Adrenal gland (tissue), 12 donors: ENCODE measurements around the gene FAM219B. TPM values are rescaled to one million over a fixed set of nuclear protein-coding genes. Genes with fewer than 3 reads are reported as not detected.
"Not testable (repeated sequence)": the region's sequence is repeated elsewhere in the genome, so short reads cannot be mapped to it uniquely, and the experiment has no call there.

Source experiments
- DNase-seq, 7 donors: peaks; one replicate each; pipeline ENCODE4 v3.0.0-alpha.2; 2019 to 2020
- H3K27ac ChIP-seq, 5 donors: fragments of 200-600 bp; sonication (generic) in 4 of 5; 1 replicate in 3 of 5; 2 replicates in 2 of 5; pipeline versions ENCODE4 v1.5.1 to v1.8.0; 2016 to 2020; ENCODE audit warnings: mild to moderate bottlenecking in 1 of 5
- H3K27me3 ChIP-seq: fragments of 200-600 bp; 2 replicates; pipeline ENCODE4 v1.8.0; 2021
- H3K36me3 ChIP-seq, 2 donors: fragments of 200-600 bp; replicated peaks in 1 of 2; 1 replicate in 1 of 2; 2 replicates in 1 of 2; pipeline versions ENCODE4 v1.5.1 to v1.8.0; 2018 to 2022
- H3K4me1 ChIP-seq, 2 donors: fragments of 200-600 bp; replicated peaks in 1 of 2; 1 replicate in 1 of 2; 2 replicates in 1 of 2; pipeline versions ENCODE4 v1.5.1 to v1.8.0; 2018 to 2021
- H3K4me3 ChIP-seq, 4 donors: fragments of 200-600 bp; sonication (generic) in 3 of 4; one replicate each; pipeline ENCODE4 v1.5.1; 2016 to 2018
- H3K9me3 ChIP-seq, 3 donors: fragments of 200-600 bp; sonication (generic) in 1 of 3; replicated peaks in 1 of 3; 1 replicate in 2 of 3; 2 replicates in 1 of 3; pipeline versions ENCODE4 v1.5.1 to v1.8.0; 2016 to 2021
- CTCF ChIP-seq, 6 experiments: fragments of 450-650 bp in 4 of 6; fragments of 200-600 bp in 2 of 6; sonication (generic) in 1 of 6; IDR thresholded peaks; 1 replicate in 5 of 6; 2 replicates in 1 of 6; pipeline versions ENCODE4 v1.5.1 to v1.8.0; 2016 to 2021; ENCODE audit warnings: antibody characterized with exemption in 6 of 6, mild to moderate bottlenecking in 2 of 6, moderate library complexity in 1 of 6
- POLR2A ChIP-seq, 2 donors: fragments of 450-650 bp; IDR thresholded peaks; one replicate each; pipeline ENCODE4 v1.6.1; 2017; ENCODE audit warnings: antibody characterized with exemption in 2 of 2, mild to moderate bottlenecking in 2 of 2, moderate library complexity in 1 of 2
- WGBS, 4 donors: extraction: QIAGEN DNeasy Blood & Tissue Kit in 2 of 4; methylation state at CpG; one replicate each; pipeline versions ENCODE4 v1.1.5 to v1.1.7; 2013 to 2017; 5-methylcytosine and 5-hydroxymethylcytosine counted together
- intact Hi-C, 2 donors: fragments of 100-400 bp; cut with DNase I; formaldehyde crosslinking; loops; one replicate each; pipeline versions ENCODE4 v1.14.1 to v1.15.0; 2022 to 2023
- polyA plus RNA-seq, 3 donors: library from polyadenylated mRNA; stranded (reverse); fragments of 200-250 nt in 2 of 3; fragments of 350-450 nt in 1 of 3; fragmentation: Illumina TruSeq in 1 of 3; extraction: RNeasy Lipid Tissue Mini Kit (QIAGEN cat#74804) in 1 of 3; gene quantifications; one replicate each; pipeline ENCODE4 v1.2.3, GENCODE V29; 2013 to 2014
- total RNA-seq, 9 donors: library from RNA; depleted of rRNA in 4 of 9; stranded (reverse); fragments of >200 nt in 4 of 9; fragments of 120-200 nt in 1 of 9; fragmentation: NEBNext Ultra II Directional in 1 of 9; extraction: Animal tissue kit (Norgen Biotek cat#: 25700) in 1 of 9; gene quantifications; one replicate each; pipeline versions ENCODE4 v1.1.0 to v1.2.4, GENCODE V29; 2013 to 2023
- donor health status: healthy with polysubstance abuse.
- donor health status: Bipolar disorder and iron deficiency.
- donor health status: DM: yes; HTN: yes; CAD: no.
- donor health status: DM: no; HTN: no; CAD: no.
- donor health status: DM: no; HTN: no; CAD: no.
- donor health status: DM: yes; HTN: yes; CAD: no.

FAM219B gene
- total and polyA plus RNA-seq, 12 donors = 44.0 to 112 (median 72.4) TPM

- Histone ChIP-seq H3K27ac (no peak overlapping the region), H3K27me3 (no peaks in the 10 kb centered on the region), H3K4me3 (no peak overlapping the region), H3K36me3 (peaks cover 0 to 57% of the 10 kb centered on the region in 2 donors), H3K9me3 (no peaks in the 10 kb centered on the region), H3K4me1 (peaks cover 11 to 17% of the 10 kb centered on the region in 2 donors)
- 87 to 93% (median 91%) methylated on average over 3 of the region's 3 CpGs for whole genome bisulfite sequencing, 4 donors
- intact Hi-C loops = loop anchor here in 1 of 2 donors (10.0 kb wide), 1 partner anchor 52 kb away; the partner anchor contains the start of gene ULK3
- no peak for DNase-seq
- TF ChIP-seq CTCF (IDR thresholded peaks at IDR 0.05) = no peak
- TF ChIP-seq POLR2A (IDR thresholded peaks at IDR 0.05) = no peak
These were observed 10.3 kb downstream of the FAM219B start for GRCh38 chr15:74896316-74896715.

GRCh38 chr15:74895830-74896229 is 10.8 kb downstream of the FAM219B start:
- H3K36me3 ChIP-seq = peaks cover 0 to 54% of the 10 kb centered on the region in 2 donors
- no peak overlapping the region for H3K27ac ChIP-seq
- intact Hi-C loops = loop anchor here in 1 of 2 donors (10.0 kb wide), 1 partner anchor 51 kb away; the partner anchor contains the start of gene ULK3
- no peak overlapping the region for H3K4me3 ChIP-seq
- WGBS, 4 donors = 91 to 96% (median 95%) methylated on average over 4 to 6 of the region's 6 CpGs
- no peaks in the 10 kb centered on the region for H3K27me3 ChIP-seq
- peaks cover 13 to 19% of the 10 kb centered on the region in 2 donors for H3K4me1 ChIP-seq
- DNase-seq = no peak
- H3K9me3 ChIP-seq = no peaks in the 10 kb centered on the region
- TF ChIP-seq POLR2A (IDR thresholded peaks at IDR 0.05) = no peak
- no peak for TF ChIP-seq CTCF (IDR thresholded peaks at IDR 0.05)

- not testable (repeated sequence) for H3K27ac ChIP-seq, H3K27me3 ChIP-seq, H3K4me3 ChIP-seq, H3K9me3 ChIP-seq, DNase-seq
- WGBS, 4 donors = 94 to 98% (median 97%) methylated on average over 7 of the region's 7 CpGs
- Histone ChIP-seq H3K36me3 (peaks cover 0 to 40% of the 10 kb centered on the region in 2 donors), H3K4me1 (peaks cover 22 to 26% of the 10 kb centered on the region in 2 donors)
- intact Hi-C loops = loop anchor here in 1 of 2 donors (10.0 kb wide), 1 partner anchor 50 kb away; the partner anchor contains the start of gene ULK3
These were observed 12.3 kb downstream of the FAM219B start for GRCh38 chr15:74894383-74894782.

- H3K4me1 ChIP-seq = peaks cover 29 to 33% of the 10 kb centered on the region in 2 donors
- no peaks in the 10 kb centered on the region for H3K27me3 ChIP-seq
- intact Hi-C loops = loop anchor here in 1 of 2 donors (10.0 kb wide), 1 partner anchor 49 kb away; the partner anchor contains the start of gene ULK3
- no peak overlapping the region for H3K27ac ChIP-seq
- no peak for DNase-seq
- 86 to 93% (median 90%) methylated on average over 2 to 3 of the region's 3 CpGs for WGBS, 4 donors
- peaks cover 0 to 38% of the 10 kb centered on the region in 2 donors for H3K36me3 ChIP-seq
- H3K9me3 ChIP-seq = no peaks in the 10 kb centered on the region
- H3K4me3 ChIP-seq = no peak overlapping the region
- no peak for TF ChIP-seq POLR2A (IDR thresholded peaks at IDR 0.05)
- TF ChIP-seq CTCF (IDR thresholded peaks at IDR 0.05) = no peak
These were observed 13.0 kb downstream of the FAM219B start for GRCh38 chr15:74893627-74894026.

- H3K36me3 ChIP-seq = peaks cover 0 to 37% of the 10 kb centered on the region in 2 donors
- WGBS, 4 donors = 88 to 100% (median 97%) methylated on average over 1 to 2 of the region's 2 CpGs
- peaks cover 29 to 34% of the 10 kb centered on the region in 2 donors for H3K4me1 ChIP-seq
- no peak overlapping the region for H3K4me3 ChIP-seq
- H3K9me3 ChIP-seq = no peaks in the 10 kb centered on the region
- no peaks in the 10 kb centered on the region for H3K27me3 ChIP-seq
- intact Hi-C loops = loop anchor here in 1 of 2 donors (10.0 kb wide), 1 partner anchor 48 kb away; the partner anchor contains the start of gene ULK3
- DNase-seq = no peak
- no peak for TF ChIP-seq POLR2A (IDR thresholded peaks at IDR 0.05)
- no peak for TF ChIP-seq CTCF (IDR thresholded peaks at IDR 0.05)
- peak overlapping the region in 1 of 5 donors; percentile 84 for H3K27ac ChIP-seq
These were observed 13.7 kb downstream of the FAM219B start for GRCh38 chr15:74892931-74893330.
